HepG2 (cell line): Measurements from ENCODE around the gene SLC25A51. TPM values are rescaled to one million over a fixed set of nuclear protein-coding genes. Genes with fewer than 3 reads are reported as not detected.

Experiments
- ATF1 ChIP-seq: IDR thresholded peaks from 2 replicates; pipeline ENCODE4 v1.6.1; 2016; ENCODE audit warnings: mild to moderate bottlenecking, control low read depth
- CSRNP1 ChIP-seq: sonication (generic); formaldehyde crosslinking; IDR thresholded peaks from 2 replicates; pipeline ENCODE4 v1.8.1; 2023; ENCODE audit warnings: mild to moderate bottlenecking, missing genetic modification reagents
- MED8 ChIP-seq: sonication (generic); formaldehyde crosslinking; IDR thresholded peaks from 2 replicates; pipeline ENCODE4 v1.8.1; 2023; ENCODE audit warnings: mild to moderate bottlenecking, missing genetic modification reagents; ENCODE audit not compliant: insufficient replicate concordance
- NR2C2 ChIP-seq: sonication (generic); formaldehyde crosslinking; IDR thresholded peaks from 2 replicates; pipeline ENCODE4 v1.4.0; 2020; ENCODE audit warnings: missing genetic modification reagents, mild to moderate bottlenecking, moderate library complexity, borderline replicate concordance
- NR2F2 ChIP-seq: IDR thresholded peaks from 2 replicates; pipeline ENCODE4 v1.6.1; 2012; ENCODE audit warnings: low read depth, inconsistent platforms, borderline replicate concordance
- REPIN1 ChIP-seq: sonication (generic); formaldehyde crosslinking; IDR thresholded peaks from 2 replicates; pipeline ENCODE4 v1.8.0; 2022; ENCODE audit warnings: missing genetic modification reagents, low read depth, mild to moderate bottlenecking, borderline replicate concordance
- SAFB2 ChIP-seq: sonication (generic); formaldehyde crosslinking; IDR thresholded peaks from 2 replicates; pipeline ENCODE4 v1.5.1; 2020; ENCODE audit warnings: missing genetic modification reagents, low read depth, mild to moderate bottlenecking, borderline replicate concordance
- SETDB1 ChIP-seq: sonication (generic); formaldehyde crosslinking; IDR thresholded peaks from 2 replicates; pipeline ENCODE4 v1.5.1; 2020; ENCODE audit warnings: missing genetic modification reagents, mild to moderate bottlenecking, borderline replicate concordance
- SIX1 ChIP-seq: sonication (generic); formaldehyde crosslinking; IDR thresholded peaks from 2 replicates; pipeline ENCODE4 v1.4.0; 2020; ENCODE audit warnings: missing genetic modification reagents, borderline replicate concordance
- SMAD3 ChIP-seq: sonication (generic); formaldehyde crosslinking; IDR thresholded peaks from 2 replicates; pipeline ENCODE4 v1.4.0; 2020; ENCODE audit warnings: missing genetic modification reagents
- ZBTB2 ChIP-seq: sonication (generic); formaldehyde crosslinking; IDR thresholded peaks from 2 replicates; pipeline ENCODE4 v1.8.0; 2022; ENCODE audit warnings: low read depth, missing genetic modification reagents
- ZKSCAN8 ChIP-seq: IDR thresholded peaks from 2 replicates; pipeline ENCODE4 v1.6.1; 2016; ENCODE audit warnings: borderline replicate concordance, missing genetic modification reagents, missing compliant biosample characterization
- ZMAT3 ChIP-seq: sonication (generic); formaldehyde crosslinking; conservative IDR thresholded peaks from 2 replicates; pipeline ENCODE4 v1.7.0; 2021; ENCODE audit warnings: missing genetic modification reagents
- ZNF513 ChIP-seq: sonication (generic); formaldehyde crosslinking; conservative IDR thresholded peaks from 2 replicates; pipeline ENCODE4 v1.5.0; 2020; ENCODE audit warnings: missing genetic modification reagents
- ZNF646 ChIP-seq: sonication (generic); formaldehyde crosslinking; IDR thresholded peaks from 2 replicates; pipeline ENCODE4 v1.9.0; 2021; ENCODE audit warnings: mild to moderate bottlenecking, missing genetic modification reagents
- ZSCAN31 ChIP-seq: sonication (generic); formaldehyde crosslinking; IDR thresholded peaks from 2 replicates; pipeline ENCODE4 v1.5.0; 2020; ENCODE audit warnings: low read depth, mild to moderate bottlenecking, missing genetic modification reagents
- polyA plus RNA-seq, 8 experiments: library from polyadenylated mRNA; depleted of rRNA in 3 of 8; stranded (reverse) in 7 of 8; unstranded in 1 of 8; fragments of >200 nt; fragmentation: Illumina TruSeq in 4 of 8; extraction: Trizol in 4 of 8; gene quantifications; 2 replicates each; pipeline versions ENCODE4 v1.2.1 to v1.2.3, GENCODE V29; 2011 to 2016; ENCODE audit warnings: low read depth in 4 of 8, missing spikeins in 1 of 8, mixed read lengths in 1 of 8; ENCODE audit not compliant: insufficient read depth in 1 of 8
- total RNA-seq, 5 experiments: library from RNA; depleted of rRNA; stranded (reverse); fragments of >200 nt; fragmentation: Illumina TruSeq; extraction: Trizol; gene quantifications; 2 replicates each; pipeline ENCODE4 v1.2.3, GENCODE V29; 2016; ENCODE audit warnings: low read depth in 1 of 5

The SLC25A51 gene
- total and polyA plus RNA-seq, 2 of the 13 experiments (the other 11 are each of a cell fraction or from before 2014, with no cell fraction given), result 14.6 to 37.7 TPM

GRCh38 chr9:37913480-37914153 lies 9.7 kb upstream of the SLC25A51 start (continued):
- TF ChIP-seq ZBTB2 (CRISPR knock-in tag) (no peak), ZKSCAN8 (CRISPR knock-in tag) (0 out of 2 replicates have a peak, but pooled peaks have one; percentile 32), CSRNP1 (CRISPR knock-in tag) (no peak), ATF1 (CRISPR knock-in tag) (no peak), SAFB2 (CRISPR knock-in tag) (no peak; the same call in 1 of the 2 replicates), NR2C2 (CRISPR knock-in tag) (no peak), REPIN1 (CRISPR knock-in tag) (peak; percentile 57; the same call in 1 of the 2 replicates), ZMAT3 (CRISPR knock-in tag) (no peak), NR2F2 (no peak; the same call in 1 of the 2 replicates), ZNF513 (CRISPR knock-in tag) (no peak), SMAD3 (CRISPR knock-in tag) (0 out of 2 replicates have a peak, but pooled peaks have one; percentile 34), SIX1 (CRISPR knock-in tag) (peak; percentile 40; the same call in 1 of the 2 replicates), SETDB1 (CRISPR knock-in tag) (no peak), ZNF646 (CRISPR knock-in tag) (no peak), MED8 (no peak), ZSCAN31 (CRISPR knock-in tag) (no peak)
